ENCODE measurements around the gene ZBTB4.
"Not testable (repeated sequence)": the region's sequence is repeated elsewhere in the genome, so short reads cannot be mapped to it uniquely, and the experiment has no call there.

- TF ChIP-seq CTCF (conservative IDR thresholded peaks at IDR 0.05; ENCODE audit: low read length); EZH2phosphoT487 (IDR thresholded peaks at IDR 0.05; ENCODE audit: borderline replicate concordance): not testable (repeated sequence)
These were observed 4.7 kb downstream of the ZBTB4 start for GRCh38 chr17:7474767-7475166.
